H9 (cell line): ENCODE measurements around the gene TRAF3. TPM values are rescaled to one million over a fixed set of nuclear protein-coding genes. Genes with fewer than 3 reads are reported as not detected.

ENCODE experiments used
- DNase-seq: peaks from one replicate; pipeline ENCODE4 v3.0.0-alpha.2; 2017
- H2AFZ ChIP-seq: one replicate; pipeline ENCODE4 v1.6.1; 2013; ENCODE audit warnings: mild to moderate bottlenecking, low read length, control low read depth, moderate library complexity
- H2AK5ac ChIP-seq: 2 replicates; pipeline ENCODE4 v1.6.1; 2013; ENCODE audit warnings: low read length, control low read depth, mixed read lengths; ENCODE audit not compliant: insufficient read length
- H2BK120ac ChIP-seq: one replicate; pipeline ENCODE4 v1.6.1; 2013; ENCODE audit warnings: low read depth, mild to moderate bottlenecking, low read length, control low read depth, inconsistent platforms; ENCODE audit not compliant: poor library complexity, severe bottlenecking
- H2BK12ac ChIP-seq: 2 replicates; pipeline ENCODE4 v1.6.1; 2013; ENCODE audit warnings: low read length, control low read depth, mixed read lengths, low read depth; ENCODE audit not compliant: insufficient read length
- H2BK15ac ChIP-seq: 2 replicates; pipeline ENCODE4 v1.6.1; 2013; ENCODE audit warnings: low read depth, low read length, control low read depth
- H2BK20ac ChIP-seq: one replicate; pipeline ENCODE4 v1.6.1; 2013; ENCODE audit warnings: low read depth, mild to moderate bottlenecking, low read length, control low read depth, inconsistent platforms; ENCODE audit not compliant: poor library complexity, severe bottlenecking
- H2BK5ac ChIP-seq: 2 replicates; pipeline ENCODE4 v1.6.1; 2013; ENCODE audit warnings: low read length, control low read depth, mixed read lengths; ENCODE audit not compliant: insufficient read length
- H3K14ac ChIP-seq: 2 replicates; pipeline ENCODE4 v1.6.1; 2013; ENCODE audit warnings: low read length, control low read depth; ENCODE audit not compliant: insufficient read depth
- H3K18ac ChIP-seq: 2 replicates; pipeline ENCODE4 v1.6.1; 2013; ENCODE audit warnings: low read depth, mild to moderate bottlenecking, mixed read lengths, low read length, control low read depth; ENCODE audit not compliant: insufficient read length
- H3K23ac ChIP-seq: 2 replicates; pipeline ENCODE4 v1.6.1; 2013; ENCODE audit warnings: low read length, control low read depth, mixed read lengths, low read depth; ENCODE audit not compliant: insufficient read length
- H3K23me2 ChIP-seq: 2 replicates; pipeline ENCODE4 v1.6.1; 2013; ENCODE audit warnings: low read depth, mild to moderate bottlenecking, mixed read lengths, low read length, control low read depth; ENCODE audit not compliant: insufficient read length, poor library complexity, severe bottlenecking
- H3K27ac ChIP-seq: 2 replicates; pipeline ENCODE4 v1.5.1; 2013; ENCODE audit warnings: low read length, control low read depth, mixed read lengths, low read depth; ENCODE audit not compliant: insufficient read length
- H3K27me3 ChIP-seq: 2 replicates; pipeline ENCODE4 v1.6.1; 2013; ENCODE audit warnings: low read length, control low read depth, inconsistent platforms; ENCODE audit not compliant: insufficient read depth
- H3K4ac ChIP-seq: 2 replicates; pipeline ENCODE4 v1.6.1; 2013; ENCODE audit warnings: low read depth, mild to moderate bottlenecking, control low read depth, inconsistent platforms, low read length, moderate library complexity
- H3K4me1 ChIP-seq: 2 replicates; pipeline ENCODE4 v1.6.1; 2013; ENCODE audit warnings: low read length, control low read depth, inconsistent platforms; ENCODE audit not compliant: insufficient read depth
- H3K4me2 ChIP-seq: 2 replicates; pipeline ENCODE4 v1.6.1; 2013; ENCODE audit warnings: low read length, control low read depth, mixed read lengths; ENCODE audit not compliant: insufficient read length, insufficient read depth
- H3K56ac ChIP-seq: 2 replicates; pipeline ENCODE4 v1.6.1; 2013; ENCODE audit warnings: low read depth, mild to moderate bottlenecking, mixed read lengths, low read length, control low read depth; ENCODE audit not compliant: insufficient read length
- H3K79me1 ChIP-seq: 2 replicates; pipeline ENCODE4 v1.6.1; 2013; ENCODE audit warnings: low read depth, mild to moderate bottlenecking, moderate library complexity, low read length, control low read depth, inconsistent platforms; ENCODE audit not compliant: insufficient read depth, poor library complexity, severe bottlenecking
- H3K79me2 ChIP-seq: 2 replicates; pipeline ENCODE4 v1.6.1; 2013; ENCODE audit warnings: low read length, control low read depth, inconsistent platforms; ENCODE audit not compliant: insufficient read depth
- H3K9ac ChIP-seq: 2 replicates; pipeline ENCODE4 v1.6.1; 2013; ENCODE audit warnings: low read length, control low read depth, mixed read lengths; ENCODE audit not compliant: insufficient read length; ENCODE audit errors: extremely low read depth
- H3K9me3 ChIP-seq: one replicate; pipeline ENCODE4 v1.6.1; 2013; ENCODE audit warnings: low read depth, low read length, inconsistent platforms; ENCODE audit not compliant: control insufficient read depth
- H3T11ph ChIP-seq: one replicate; pipeline ENCODE4 v1.6.1; 2013; ENCODE audit warnings: mild to moderate bottlenecking, low read length, control low read depth, inconsistent platforms
- H4K20me1 ChIP-seq: one replicate; pipeline ENCODE4 v1.6.1; 2013; ENCODE audit not compliant: control insufficient read depth, insufficient read length, insufficient read depth
- H4K5ac ChIP-seq: 2 replicates; pipeline ENCODE4 v1.6.1; 2013; ENCODE audit warnings: low read depth, mild to moderate bottlenecking, mixed read lengths, low read length, control low read depth; ENCODE audit not compliant: insufficient read length
- H4K8ac ChIP-seq: replicated peaks from 2 replicates; pipeline ENCODE4 v1.6.1; 2013; ENCODE audit warnings: low read length, control low read depth, mixed read lengths, low read depth; ENCODE audit not compliant: insufficient read length
- H4K91ac ChIP-seq: 2 replicates; pipeline ENCODE4 v1.6.1; 2013; ENCODE audit warnings: low read depth, mild to moderate bottlenecking, moderate library complexity, mixed read lengths, low read length, control low read depth; ENCODE audit not compliant: insufficient read length
- H3K27ac Mint-ChIP-seq, 3 experiments: 2 replicates in 2 of 3; 3 replicates in 1 of 3; pipeline ENCODE4 v1.8.0; 2020 to 2021; ENCODE audit warnings: mixed read lengths in 3 of 3, mild to moderate bottlenecking in 1 of 3, moderate library complexity in 1 of 3
- H3K27me3 Mint-ChIP-seq: 2 replicates; pipeline ENCODE4 v1.8.0; 2021; ENCODE audit warnings: low read depth, mild to moderate bottlenecking, moderate library complexity, mixed read lengths
- H3K36me3 Mint-ChIP-seq, 3 experiments: 2 replicates in 2 of 3; 3 replicates in 1 of 3; pipeline ENCODE4 v1.8.0; 2020 to 2021; ENCODE audit warnings: low read depth in 3 of 3, mixed read lengths in 3 of 3; ENCODE audit not compliant: insufficient read depth in 1 of 3
- H3K4me1 Mint-ChIP-seq, 2 experiments: 2 replicates each; pipeline ENCODE4 v1.8.0; 2020; ENCODE audit warnings: mixed read lengths in 2 of 2
- H3K4me3 Mint-ChIP-seq, 2 experiments: 2 replicates in 1 of 2; 3 replicates in 1 of 2; pipeline ENCODE4 v1.8.0; 2020 to 2021; ENCODE audit warnings: mild to moderate bottlenecking in 2 of 2, mixed read lengths in 2 of 2, moderate library complexity in 1 of 2
- H3K9me3 Mint-ChIP-seq, 2 experiments: 2 replicates in 1 of 2; 3 replicates in 1 of 2; pipeline ENCODE4 v1.8.0; 2020; ENCODE audit warnings: mild to moderate bottlenecking in 2 of 2, mixed read lengths in 2 of 2, moderate library complexity in 1 of 2
- WGBS: extraction: QIAGEN DNeasy Blood & Tissue Kit; methylation state at CpG from one replicate; pipeline ENCODE4 v1.1.7; 2013; ENCODE audit warnings: missing lambda C conversion rate, low lambda C conversion rate, mixed read lengths; ENCODE audit not compliant: insufficient read length; ENCODE audit errors: extremely low coverage; 5-methylcytosine and 5-hydroxymethylcytosine counted together
- total RNA-seq: library from RNA; stranded (reverse); gene quantifications from 2 replicates; pipeline ENCODE4 v1.2.1, GENCODE V29; 2021
- TF ChIP-seq, protein P1 (sequence below): fragments of 200-600 bp; sonication (generic); conservative IDR thresholded peaks from 3 replicates; pipeline ENCODE4 v1.8.0; 2021; ENCODE audit warnings: antibody characterized with exemption, mild to moderate bottlenecking

TRAF3 gene
- total RNA-seq, 1 experiment from 2014 or later = 9.6 TPM

DNA sequence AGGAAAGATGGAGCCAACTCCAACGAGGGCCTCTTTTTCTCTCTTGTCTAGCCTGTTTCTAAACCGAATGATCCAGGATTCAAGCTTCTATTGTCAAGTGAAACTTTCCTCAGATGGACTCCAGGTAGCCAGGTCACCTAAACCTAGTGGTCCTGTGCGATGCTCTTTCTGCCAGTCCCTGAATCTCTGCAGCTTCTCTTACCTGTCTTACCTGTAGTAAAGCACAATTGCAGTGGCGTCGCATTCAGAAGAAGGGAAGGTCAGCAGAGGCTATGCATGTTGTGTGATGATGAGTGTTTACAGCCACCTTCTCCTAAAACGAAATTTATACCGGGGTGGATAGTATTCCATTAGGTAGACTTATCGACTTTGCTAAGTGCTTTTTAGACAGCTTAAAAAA, 47.4 kb upstream of the TRAF3 start:
- H3K27ac ChIP-seq = no peak overlapping the region
- no peaks in the 10 kb centered on the region for H3K79me1 ChIP-seq
- no peak overlapping the region for H2BK15ac ChIP-seq
- no peaks in the 10 kb centered on the region for H3K27me3 ChIP-seq
- no peak overlapping the region for H3K4me3 Mint-ChIP-seq
- no peak overlapping the region for H3K14ac ChIP-seq
- no peak overlapping the region for H3K4ac ChIP-seq
- no peak overlapping the region for H3K4me2 ChIP-seq
- no peak overlapping the region for H3K23ac ChIP-seq
- H3K9me3 Mint-ChIP-seq = no peaks in the 10 kb centered on the region
- no CpG with 5 or more reads among the region's 8 CpGs for WGBS
- TF ChIP-seq, protein P1, sequence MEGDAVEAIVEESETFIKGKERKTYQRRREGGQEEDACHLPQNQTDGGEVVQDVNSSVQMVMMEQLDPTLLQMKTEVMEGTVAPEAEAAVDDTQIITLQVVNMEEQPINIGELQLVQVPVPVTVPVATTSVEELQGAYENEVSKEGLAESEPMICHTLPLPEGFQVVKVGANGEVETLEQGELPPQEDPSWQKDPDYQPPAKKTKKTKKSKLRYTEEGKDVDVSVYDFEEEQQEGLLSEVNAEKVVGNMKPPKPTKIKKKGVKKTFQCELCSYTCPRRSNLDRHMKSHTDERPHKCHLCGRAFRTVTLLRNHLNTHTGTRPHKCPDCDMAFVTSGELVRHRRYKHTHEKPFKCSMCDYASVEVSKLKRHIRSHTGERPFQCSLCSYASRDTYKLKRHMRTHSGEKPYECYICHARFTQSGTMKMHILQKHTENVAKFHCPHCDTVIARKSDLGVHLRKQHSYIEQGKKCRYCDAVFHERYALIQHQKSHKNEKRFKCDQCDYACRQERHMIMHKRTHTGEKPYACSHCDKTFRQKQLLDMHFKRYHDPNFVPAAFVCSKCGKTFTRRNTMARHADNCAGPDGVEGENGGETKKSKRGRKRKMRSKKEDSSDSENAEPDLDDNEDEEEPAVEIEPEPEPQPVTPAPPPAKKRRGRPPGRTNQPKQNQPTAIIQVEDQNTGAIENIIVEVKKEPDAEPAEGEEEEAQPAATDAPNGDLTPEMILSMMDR = no peak
- H4K20me1 ChIP-seq = no peaks in the 10 kb centered on the region
- H3K27me3 Mint-ChIP-seq = no peaks in the 10 kb centered on the region
- no peak overlapping the region for H4K5ac ChIP-seq
- H3K79me2 ChIP-seq = no peaks in the 10 kb centered on the region
- no peak overlapping the region for H2BK12ac ChIP-seq
- H2BK20ac ChIP-seq = no peak overlapping the region
- no peak overlapping the region for H2BK120ac ChIP-seq
- H2AFZ ChIP-seq = no peak overlapping the region
- H4K8ac ChIP-seq = no peak overlapping the region
- no peak overlapping the region for H3K27ac Mint-ChIP-seq
- DNase-seq = no peak
- no peak overlapping the region for H3K56ac ChIP-seq
- no peak overlapping the region for H3K18ac ChIP-seq
- peaks cover 5 to 8% of the 10 kb centered on the region in 2 experiments; a peak in 2 of 4 replicates for H3K4me1 Mint-ChIP-seq
- peaks cover 18 to 56% (median 46%) of the 10 kb centered on the region in 3 experiments; a peak in 6 of 7 replicates for H3K36me3 Mint-ChIP-seq
- no peak overlapping the region for H4K91ac ChIP-seq
- no peak overlapping the region for H2BK5ac ChIP-seq
- H3K4me1 ChIP-seq = no peaks in the 10 kb centered on the region
- no peaks in the 10 kb centered on the region for H3K23me2 ChIP-seq
- H3K9me3 ChIP-seq = no peaks in the 10 kb centered on the region
- H3K9ac ChIP-seq = no peak overlapping the region
- no peak overlapping the region for H2AK5ac ChIP-seq
- no peak overlapping the region for H3T11ph ChIP-seq
